HCT116 (cell line): ENCODE measurements around the gene CYP21A2.

ENCODE experiments used
- ATF3 ChIP-seq: IDR thresholded peaks from 2 replicates; pipeline ENCODE4 v1.6.1; 2012
- CTCF ChIP-seq, 3 experiments: fragments of 200-600 bp in 1 of 3; sonication (generic) in 1 of 3; IDR thresholded peaks in 2 of 3; conservative IDR thresholded peaks in 1 of 3; 2 replicates each; pipeline ENCODE4 v1.5.1; 2012 to 2017; ENCODE audit warnings: low read depth in 2 of 3, low read length in 2 of 3, antibody characterized with exemption in 1 of 3, borderline replicate concordance in 1 of 3, control low read depth in 1 of 3, mild to moderate bottlenecking in 1 of 3, mixed read lengths in 1 of 3, mixed run types in 1 of 3, moderate library complexity in 1 of 3; ENCODE audit not compliant: insufficient read depth in 1 of 3
- EZH2 ChIP-seq: fragments of 200-600 bp; sonication (generic); IDR thresholded peaks from 2 replicates; pipeline ENCODE4 v1.6.1; 2017; ENCODE audit warnings: antibody characterized with exemption, mixed run types
- JUND ChIP-seq: IDR thresholded peaks from 2 replicates; pipeline ENCODE4 v1.6.1; 2012
- POLR2A ChIP-seq: IDR thresholded peaks from 2 replicates; pipeline ENCODE4 v1.7.0; 2011; ENCODE audit warnings: borderline replicate concordance; ENCODE audit not compliant: insufficient read depth, insufficient read length; ENCODE audit errors: extremely low read depth
- POLR2AphosphoS5 ChIP-seq: IDR thresholded peaks from 2 replicates; pipeline ENCODE4 v1.6.1; 2011; ENCODE audit warnings: mild to moderate bottlenecking, low read depth, low read length, moderate library complexity
- SIN3A ChIP-seq: IDR thresholded peaks from 2 replicates; pipeline ENCODE4 v1.6.1; 2012; ENCODE audit warnings: low read depth

- TF ChIP-seq JUND (no peak), CTCF (IDR thresholded peaks at IDR 0.05 in 2 of 3, conservative IDR thresholded peaks at IDR 0.05 in 1 of 3; ENCODE audit: borderline replicate concordance in 1 of 3, insufficient read depth in 1 of 3, low read depth in 2 of 3, low read length in 2 of 3) (no peak), POLR2AphosphoS5 (no peak), POLR2A (no peak), SIN3A (no peak), ATF3 (no peak), EZH2 (no peak)
These were observed 44.7 kb downstream of the CYP21A2 start for GRCh38 chr6:32082935-32083334.
